Fibroblast of lung (primary cell): ENCODE measurements around the gene EBF3. TPM values are rescaled to one million over a fixed set of nuclear protein-coding genes. Genes with fewer than 3 reads are reported as not detected.

Experiments
- DNase-seq, 2 donors: peaks; one replicate each; pipeline versions ENCODE4 v3.0.0 to v3.0.0-alpha.2; 2010; ENCODE audit warnings: low read depth in 2 of 2
- H2AFZ ChIP-seq: 2 replicates; pipeline ENCODE4 v1.5.1; 2012; ENCODE audit warnings: low read length, control low read depth, inconsistent platforms
- H3K27ac ChIP-seq: 2 replicates; pipeline ENCODE4 v1.5.1; 2011; ENCODE audit warnings: low read length, control low read depth; ENCODE audit not compliant: insufficient read depth
- H3K27me3 ChIP-seq: 2 replicates; pipeline ENCODE4 v1.5.1; 2011; ENCODE audit warnings: mild to moderate bottlenecking, low read length; ENCODE audit not compliant: control insufficient read depth, insufficient read depth
- H3K36me3 ChIP-seq: 2 replicates; pipeline ENCODE4 v1.5.1; 2011; ENCODE audit warnings: low read length; ENCODE audit not compliant: control insufficient read depth, insufficient read depth
- H3K4me1 ChIP-seq: 2 replicates; pipeline ENCODE4 v1.5.1; 2011; ENCODE audit warnings: low read length; ENCODE audit not compliant: control insufficient read depth, insufficient read depth; ENCODE audit errors: extremely low read depth
- H3K4me2 ChIP-seq: 2 replicates; pipeline ENCODE4 v1.5.1; 2011; ENCODE audit warnings: low read length, control low read depth; ENCODE audit not compliant: insufficient read depth; ENCODE audit errors: extremely low read depth
- H3K4me3 ChIP-seq, 4 experiments: fragments of 200-600 bp in 1 of 4; sonication (generic) in 1 of 4; replicated peaks in 1 of 4; 2 replicates each; pipeline ENCODE4 v1.5.1; 2011 to 2016; ENCODE audit warnings: low read length in 4 of 4, low read depth in 3 of 4, mild to moderate bottlenecking in 3 of 4, control low read depth in 2 of 4, inconsistent platforms in 1 of 4, mixed read lengths in 1 of 4; ENCODE audit not compliant: insufficient read depth in 1 of 4; ENCODE audit errors: control extremely low read depth in 1 of 4
- H3K79me2 ChIP-seq: 2 replicates; pipeline ENCODE4 v1.5.1; 2012; ENCODE audit warnings: mild to moderate bottlenecking, low read length, inconsistent platforms; ENCODE audit not compliant: control insufficient read depth, insufficient read depth
- H3K9ac ChIP-seq: 2 replicates; pipeline ENCODE4 v1.5.1; 2011; ENCODE audit warnings: mild to moderate bottlenecking, low read length, control low read depth; ENCODE audit not compliant: insufficient read depth
- H3K9me3 ChIP-seq: 2 replicates; pipeline ENCODE4 v1.5.1; 2012; ENCODE audit warnings: low read depth, low read length; ENCODE audit not compliant: control insufficient read depth, insufficient read depth
- H4K20me1 ChIP-seq: 2 replicates; pipeline ENCODE4 v1.5.1; 2011; ENCODE audit warnings: low read length; ENCODE audit not compliant: control insufficient read depth, insufficient read depth; ENCODE audit errors: extremely low read depth
- CTCF ChIP-seq, 2 donors: IDR thresholded peaks in 1 of 2; conservative IDR thresholded peaks in 1 of 2; 1 replicate in 1 of 2; 2 replicates in 1 of 2; pipeline ENCODE4 v1.5.1; 2011 to 2012; ENCODE audit warnings: low read length in 2 of 2, control low read depth in 1 of 2, inconsistent platforms in 1 of 2, low read depth in 1 of 2, mild to moderate bottlenecking in 1 of 2
- EZH2 ChIP-seq: IDR thresholded peaks from 2 replicates; pipeline ENCODE4 v1.5.1; 2012; ENCODE audit warnings: low read length, control low read depth, mild to moderate bottlenecking; ENCODE audit errors: missing control alignments
- polyA plus RNA-seq, 2 donors: library from polyadenylated mRNA; depleted of rRNA in 1 of 2; stranded (reverse) in 1 of 2; unstranded in 1 of 2; fragments of >200 nt; gene quantifications; 2 replicates each; pipeline ENCODE4 v1.2.1, GENCODE V29; 2011 to 2012; ENCODE audit warnings: missing spikeins in 1 of 2
- total RNA-seq: library from RNA; depleted of rRNA; stranded (reverse); fragments of >200 nt; gene quantifications from 2 replicates; pipeline ENCODE4 v1.2.1, GENCODE V29; 2014

The EBF3 gene
- total and polyA plus RNA-seq, 2 donors (not counting 1 experiment from before 2014, with no cell fraction given) = 0.12 to 0.17 TPM

- Histone ChIP-seq H3K9ac (no peak overlapping the region), H2AFZ (no peak overlapping the region), H4K20me1 (no peaks in the 10 kb centered on the region), H3K36me3 (no peaks in the 10 kb centered on the region), H3K79me2 (no peaks in the 10 kb centered on the region), H3K27me3 (peaks cover 26% of the 10 kb centered on the region), H3K9me3 (no peaks in the 10 kb centered on the region), H3K4me1 (no peaks in the 10 kb centered on the region), H3K4me3 (no peak overlapping the region), H3K4me2 (no peak overlapping the region), H3K27ac (no peak overlapping the region)
- no peak for DNase-seq
- TF ChIP-seq EZH2 (no peak), CTCF (conservative IDR thresholded peaks at IDR 0.05 in 1 of 2, IDR thresholded peaks at IDR 0.05 in 1 of 2; ENCODE audit: low read depth in 1 of 2, low read length in 2 of 2) (no peak)
Measured at GRCh38 chr10:129972966-129973673, 9.0 kb upstream of the EBF3 start.

- Histone ChIP-seq H3K27ac (no peak overlapping the region), H2AFZ (no peak overlapping the region), H3K4me2 (peak overlapping the region; percentile 35), H3K4me3 (peak overlapping the region in 1 of 4 experiments; percentile 17), H3K79me2 (no peaks in the 10 kb centered on the region), H3K36me3 (no peaks in the 10 kb centered on the region), H3K9me3 (no peaks in the 10 kb centered on the region), H3K27me3 (peaks cover 33% of the 10 kb centered on the region), H3K9ac (no peak overlapping the region), H3K4me1 (no peaks in the 10 kb centered on the region), H4K20me1 (no peaks in the 10 kb centered on the region)
- no peak for DNase-seq
- TF ChIP-seq EZH2 (peak; percentile 27), CTCF (conservative IDR thresholded peaks at IDR 0.05 in 1 of 2, IDR thresholded peaks at IDR 0.05 in 1 of 2; ENCODE audit: low read depth in 1 of 2, low read length in 2 of 2) (no peak)
Measured at GRCh38 chr10:129972145-129972965, 8.3 kb upstream of the EBF3 start.

- peak overlapping the region; percentile 59 for H3K4me2 ChIP-seq
- H3K4me3 ChIP-seq = peak overlapping the region in 1 of 4 experiments; percentile 27
- no peaks in the 10 kb centered on the region for H3K9me3 ChIP-seq
- H3K9ac ChIP-seq = no peak overlapping the region
- H3K27ac ChIP-seq = no peak overlapping the region
- H3K79me2 ChIP-seq = no peaks in the 10 kb centered on the region
- no peaks in the 10 kb centered on the region for H3K36me3 ChIP-seq
- H2AFZ ChIP-seq = no peak overlapping the region
- H4K20me1 ChIP-seq = no peaks in the 10 kb centered on the region
- TF ChIP-seq CTCF (conservative IDR thresholded peaks at IDR 0.05 in 1 of 2, IDR thresholded peaks at IDR 0.05 in 1 of 2; ENCODE audit: low read depth in 1 of 2, low read length in 2 of 2) (peak in 1 of 2 donors; percentile 31), EZH2 (no peak)
- peak; percentile 15 to 47 for DNase-seq
- peaks cover 39% of the 10 kb centered on the region for H3K27me3 ChIP-seq
- no peaks in the 10 kb centered on the region for H3K4me1 ChIP-seq
Measured at GRCh38 chr10:129971381-129972144, 7.5 kb upstream of the EBF3 start.
